Panc1 (cell line): Measurements from ENCODE around the gene EIF2S2.
"Not testable (repeated sequence)": the region's sequence is repeated elsewhere in the genome, so short reads cannot be mapped to it uniquely, and the experiment has no call there.

Experiments used
- CTCF ChIP-seq: fragments of 450-650 bp; IDR thresholded peaks from 2 replicates; pipeline ENCODE4 v1.5.1; 2017; ENCODE audit warnings: mild to moderate bottlenecking
- POLR2AphosphoS5 ChIP-seq: IDR thresholded peaks from 2 replicates; pipeline ENCODE4 v1.6.1; 2012; ENCODE audit warnings: mild to moderate bottlenecking, low read depth, low read length, moderate library complexity

DNA sequence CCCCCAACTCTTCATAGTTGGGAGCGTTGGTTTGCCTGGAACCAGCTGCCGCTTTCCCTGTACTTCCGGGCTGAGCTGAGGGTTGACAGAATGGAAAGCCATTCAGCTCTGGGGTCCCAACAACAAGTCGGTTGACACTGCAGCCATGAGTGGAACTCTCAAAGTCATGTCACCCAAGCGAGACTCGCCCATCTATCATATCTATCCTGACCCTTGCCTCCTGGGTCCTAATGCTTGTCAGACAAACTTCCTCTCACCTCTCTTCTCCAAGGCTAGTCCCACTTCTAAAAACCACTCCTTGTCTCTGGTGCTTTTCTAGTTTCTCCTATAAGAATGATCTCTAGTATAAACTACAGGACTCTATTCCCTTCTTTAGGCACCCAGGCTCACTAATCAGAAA lies 41.1 kb upstream of the EIF2S2 start:
- not testable (repeated sequence) for TF ChIP-seq CTCF, POLR2AphosphoS5
